ENCODE measurements around the gene TYW1.
"Not testable (repeated sequence)": the region's sequence is repeated elsewhere in the genome, so short reads cannot be mapped to it uniquely, and the experiment has no call there.

The TYW1 gene

DNA sequence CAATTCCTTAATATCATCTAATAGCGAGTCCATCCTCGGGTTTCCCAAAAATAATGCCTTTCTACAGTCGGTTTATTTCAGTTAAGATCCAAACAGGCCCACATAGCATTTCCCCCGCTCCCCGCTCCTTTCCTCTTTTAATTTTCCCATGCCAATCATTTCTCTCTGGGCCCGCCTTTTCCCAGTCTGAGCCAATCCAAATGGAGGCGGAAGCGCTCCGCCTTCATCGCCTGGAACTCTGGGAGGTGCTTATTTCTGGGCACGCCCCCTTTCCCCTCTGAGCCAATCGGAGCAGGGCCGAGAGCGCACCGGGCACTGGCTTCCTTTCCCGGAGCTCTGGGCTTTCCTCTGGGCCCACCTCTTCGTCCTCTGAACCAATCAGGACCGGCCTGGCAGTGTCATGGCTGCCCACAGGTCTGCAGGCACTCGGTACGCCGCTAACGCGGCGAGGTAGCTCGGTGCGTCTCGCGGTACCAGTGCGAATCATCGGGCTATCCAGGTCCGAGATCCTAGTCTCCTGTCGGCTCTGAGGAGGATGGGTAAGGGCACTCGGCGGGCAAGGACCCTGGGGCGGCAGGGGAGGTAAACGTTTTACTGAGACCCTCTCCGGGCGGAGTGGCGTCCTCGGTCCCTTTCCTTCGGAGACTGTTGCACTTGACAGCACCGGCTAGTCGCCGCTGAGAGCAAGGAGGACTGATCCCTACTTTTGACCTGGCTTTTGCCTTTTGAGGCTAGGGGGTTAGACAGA lies at the start of gene TYW1:
TSS of gene TYW1 (plus strand) at position 390 of the 748 bp plus-strand sequence. CDS start at position 536, 146 bp downstream.
- DNase-seq (ENCODE audit: low read depth), result peak; percentile 92

DNA sequence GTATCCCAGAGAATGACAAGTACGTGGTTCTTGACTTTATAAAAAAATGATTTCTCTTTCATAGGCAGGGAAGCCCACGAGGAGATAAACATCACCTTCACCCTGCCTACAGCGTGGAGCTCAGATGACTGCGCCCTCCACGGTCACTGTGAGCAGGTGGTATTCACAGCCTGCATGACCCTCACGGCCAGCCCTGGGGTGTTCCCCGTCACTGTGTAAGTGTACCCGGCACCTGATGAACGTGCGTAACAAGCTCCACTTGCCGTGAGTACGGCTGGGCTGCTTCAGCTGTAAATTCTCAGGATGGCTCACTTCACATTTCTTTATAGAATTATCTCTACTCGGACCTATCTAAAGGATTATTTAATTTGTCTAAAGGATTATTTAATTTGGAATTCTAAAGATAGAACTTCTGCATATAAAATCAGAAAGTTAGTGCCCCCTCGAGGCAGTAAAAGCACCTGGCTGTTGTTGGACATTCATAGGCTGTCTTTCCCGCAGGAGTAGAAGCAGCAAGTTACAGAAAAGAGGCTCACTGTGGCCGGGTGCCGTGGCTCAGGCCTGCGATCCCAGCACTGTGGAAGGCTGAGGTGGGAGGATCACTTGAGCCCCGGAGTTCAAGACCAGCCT lies 48.0 kb upstream of the TYW1 start:
- DNase-seq (ENCODE audit: low read depth), result no peak

DNA sequence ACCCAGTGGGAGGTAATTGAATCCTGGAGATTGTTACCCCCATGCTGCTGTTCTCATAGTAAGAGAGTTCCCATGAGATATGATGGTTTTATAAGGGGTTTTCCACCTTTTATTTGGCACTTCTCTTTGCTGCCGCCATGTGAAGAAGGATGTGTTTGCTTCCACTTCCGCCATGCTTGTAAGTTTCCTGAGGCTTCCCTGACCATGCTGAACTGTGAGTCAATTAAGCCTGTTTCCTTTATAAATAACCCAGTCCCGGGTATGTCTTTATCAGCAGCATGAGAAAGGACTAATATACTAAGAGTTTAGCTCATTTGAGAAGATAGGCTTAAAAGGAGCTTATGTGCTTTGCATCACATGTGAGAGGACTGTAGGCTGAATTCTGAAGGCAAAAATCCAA lies 46.3 kb upstream of the TYW1 start:
- DNase-seq (ENCODE audit: low read depth), result no peak

- DNase-seq (ENCODE audit: low read depth), result no peak
Observed at GRCh38 chr7:66950763-66951162, 45.9 kb upstream of the TYW1 start.

DNA sequence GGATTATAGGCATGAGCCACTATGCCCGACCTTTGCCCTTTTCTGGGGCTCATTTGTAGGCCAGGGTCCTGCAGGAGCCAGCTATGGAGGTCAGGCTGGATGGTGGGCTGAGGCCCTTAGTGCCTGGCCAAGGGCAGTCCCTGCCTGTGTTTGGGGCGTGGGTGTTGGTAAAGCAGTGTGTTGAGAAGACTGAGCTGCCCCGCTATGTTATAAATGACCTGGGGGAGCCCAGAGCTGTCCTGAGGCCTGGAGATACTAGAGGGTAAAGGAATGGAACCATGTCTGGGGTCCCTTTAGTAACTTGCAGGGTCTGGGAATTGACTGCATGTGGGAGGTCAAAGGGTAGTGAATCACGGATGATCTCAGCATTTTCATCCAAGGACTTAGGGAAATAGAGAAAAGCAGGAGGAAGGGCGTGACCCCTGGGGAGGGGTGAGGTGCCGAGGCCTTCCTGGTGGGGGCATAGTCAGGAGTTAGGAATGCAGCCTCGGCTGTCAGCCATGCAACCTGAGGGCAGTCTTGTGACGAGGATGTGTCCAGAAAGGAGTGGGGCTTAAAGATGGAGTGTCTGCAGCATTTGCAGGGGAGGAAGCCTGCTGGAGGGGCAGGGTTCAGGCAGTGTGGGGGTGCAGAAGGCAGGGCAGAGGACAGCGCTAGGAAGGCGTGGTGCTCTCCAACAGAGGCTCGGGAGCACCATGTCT lies 44.1 kb upstream of the TYW1 start:
- DNase-seq (ENCODE audit: low read depth), result peak; percentile 23

DNA sequence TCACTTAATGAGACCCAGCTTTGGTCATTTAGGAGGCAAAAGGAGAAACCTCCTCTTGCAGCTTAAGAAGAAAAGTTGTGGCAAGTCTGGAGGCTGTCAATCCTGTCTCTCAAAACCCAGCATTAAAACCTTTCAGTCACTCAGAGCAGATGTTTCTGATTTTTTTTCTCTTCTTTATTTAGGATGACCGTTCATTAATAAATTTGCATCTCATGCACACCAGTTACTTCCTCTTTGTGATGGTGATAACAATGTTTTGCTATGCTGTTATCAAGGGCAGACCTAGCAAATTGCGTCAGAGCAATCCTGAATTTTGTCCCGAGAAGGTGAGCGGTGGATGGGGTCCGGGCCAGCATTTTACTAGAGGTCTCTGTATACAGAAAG lies 43.6 kb upstream of the TYW1 start:
- DNase-seq (ENCODE audit: low read depth), result no peak

- no peak for DNase-seq (ENCODE audit: low read depth)
Observed at GRCh38 chr7:66957595-66958290, 38.9 kb upstream of the TYW1 start.

DNA sequence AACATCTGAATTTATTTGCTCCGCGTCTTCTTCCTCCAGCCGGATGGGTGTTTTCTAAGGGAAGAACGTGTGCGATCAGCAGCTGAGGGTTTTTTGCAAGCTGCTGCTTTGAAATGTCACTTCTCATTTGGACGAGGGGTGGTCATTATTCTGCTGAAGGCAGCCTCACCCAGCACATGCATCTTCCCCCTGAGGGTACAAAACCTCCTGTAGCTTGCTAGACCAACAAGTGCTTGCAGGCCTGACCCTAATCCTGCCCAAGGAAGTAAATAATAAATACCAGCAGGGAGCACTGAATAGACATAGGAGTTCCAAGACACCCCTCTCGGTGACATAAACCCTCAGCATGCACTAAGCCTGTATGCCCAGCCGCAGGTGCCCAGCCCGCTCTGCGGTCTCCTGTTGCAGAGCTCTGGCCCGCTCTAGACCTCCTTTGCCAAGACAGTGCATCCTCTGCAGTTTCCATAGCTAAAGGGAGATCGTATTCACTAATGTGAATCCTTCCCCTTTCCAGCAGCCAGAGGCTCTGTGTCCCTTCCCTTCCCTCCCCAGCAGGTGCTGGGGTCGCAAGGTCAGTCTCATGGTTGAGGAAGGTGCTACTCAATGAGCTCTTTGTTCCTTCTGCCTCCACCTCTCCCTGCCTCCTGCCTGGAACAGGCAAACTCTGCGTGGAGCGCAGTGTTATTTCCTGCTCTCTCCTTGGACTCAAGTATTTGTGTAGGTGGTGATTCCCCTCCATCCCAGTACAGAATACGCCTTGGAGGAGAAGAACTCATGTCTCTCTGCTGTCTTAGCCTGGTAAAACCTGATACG lies 37.9 kb upstream of the TYW1 start:
- DNase-seq (ENCODE audit: low read depth), result no peak

DNA sequence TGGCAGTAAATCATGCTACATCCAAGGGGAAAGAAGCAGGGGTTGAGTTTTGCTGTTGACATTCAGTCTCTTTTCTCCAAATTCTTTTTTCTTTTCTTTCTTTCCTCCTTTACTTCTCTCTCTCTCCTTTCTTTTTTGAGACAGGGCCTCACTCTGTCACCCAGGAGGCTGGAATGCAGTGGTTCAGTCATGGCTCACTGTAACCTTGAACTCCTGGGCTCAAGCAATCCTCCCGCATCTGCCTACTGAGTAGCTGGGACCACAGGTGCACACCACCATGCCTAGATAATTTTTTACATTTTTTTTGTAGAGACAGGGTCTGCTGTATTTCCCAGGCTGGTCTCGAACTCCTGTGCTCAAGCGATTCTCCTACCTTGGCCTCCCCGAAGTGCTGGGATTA lies 36.4 kb upstream of the TYW1 start:
- DNase-seq (ENCODE audit: low read depth), result no peak

- DNase-seq (ENCODE audit: low read depth), result no peak
Observed at GRCh38 chr7:66961096-66961495, 35.5 kb upstream of the TYW1 start.

GRCh38 chr7:66964411-66964810 lies 32.2 kb upstream of the TYW1 start:
- no peak for DNase-seq (ENCODE audit: low read depth)

DNA sequence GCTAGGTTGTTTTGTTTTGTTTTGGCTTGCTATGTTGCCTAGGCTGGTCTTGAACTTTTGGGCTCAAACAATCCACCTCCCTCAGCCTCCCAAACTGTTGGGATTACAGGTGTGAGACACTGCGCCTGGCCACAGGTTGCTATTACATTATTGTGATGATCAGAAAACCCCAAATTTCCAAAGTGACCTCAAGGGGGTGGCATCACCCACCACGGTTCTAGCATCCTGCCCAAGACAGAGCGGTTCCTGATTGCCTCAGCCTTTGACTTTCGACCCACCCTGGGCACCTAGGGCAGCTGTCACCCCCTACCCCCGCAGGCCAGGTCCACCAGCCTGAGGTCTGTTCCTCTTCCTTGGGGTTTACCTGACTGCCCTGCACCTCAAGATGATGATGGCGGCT lies 29.6 kb upstream of the TYW1 start:
- no peak for DNase-seq (ENCODE audit: low read depth)

GRCh38 chr7:66969001-66969400 lies 27.6 kb upstream of the TYW1 start:
- not testable (repeated sequence) for DNase-seq (ENCODE audit: low read depth)

GRCh38 chr7:66970310-66970709 lies 26.3 kb upstream of the TYW1 start:
- DNase-seq (ENCODE audit: low read depth), result no peak

DNA sequence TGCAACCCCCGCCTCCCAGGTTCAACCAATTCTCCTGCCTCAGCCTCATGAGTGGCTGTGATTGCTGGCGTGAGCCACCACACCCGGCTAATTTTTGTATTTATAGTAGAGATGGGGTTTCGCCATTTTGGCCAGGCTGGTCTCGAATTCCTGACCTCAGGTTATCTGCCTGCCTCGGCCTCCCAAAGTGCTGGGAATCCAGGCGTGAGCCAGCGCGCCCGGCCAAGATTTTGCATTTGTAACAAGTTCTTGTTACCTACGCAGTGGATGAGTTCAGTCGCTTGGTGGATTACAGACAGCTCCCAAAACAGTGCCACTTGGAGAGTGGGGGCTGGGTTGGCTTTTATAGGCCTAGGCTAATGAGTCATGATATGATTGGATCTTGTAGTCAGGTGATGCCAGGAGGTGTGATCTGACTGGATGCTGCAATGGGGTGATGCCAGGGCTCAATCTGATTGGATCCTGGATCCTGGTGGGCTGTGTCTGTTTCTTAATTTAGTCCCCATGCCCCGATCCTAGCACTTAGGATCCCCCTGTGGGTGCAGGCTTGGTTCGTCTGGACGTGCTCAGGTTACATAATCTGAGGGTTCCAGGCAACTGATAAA lies 21.5 kb upstream of the TYW1 start:
- no peak for DNase-seq (ENCODE audit: low read depth)

GRCh38 chr7:66978312-66978711 lies 18.3 kb upstream of the TYW1 start:
- not testable (repeated sequence) for DNase-seq (ENCODE audit: low read depth)

DNA sequence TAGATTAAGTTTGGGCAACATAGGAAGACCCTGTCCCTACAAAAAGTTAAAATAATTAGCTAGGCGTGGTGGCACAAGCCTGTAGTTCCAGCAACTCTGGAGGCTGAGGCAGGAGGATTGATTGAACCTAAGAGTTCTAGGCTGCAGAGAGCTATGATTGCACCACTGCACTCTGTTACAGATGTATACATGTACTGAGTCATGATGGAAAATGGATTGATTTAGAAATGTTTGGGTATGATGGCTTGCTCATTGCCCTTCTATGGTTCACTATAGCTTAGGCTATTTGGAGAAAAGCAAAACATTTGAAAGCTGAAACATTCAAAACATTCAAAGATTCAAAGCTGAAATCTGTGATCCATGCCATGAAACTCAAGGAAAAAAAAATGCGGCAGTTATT lies 17.6 kb upstream of the TYW1 start:
- not testable (repeated sequence) for DNase-seq (ENCODE audit: low read depth)

GRCh38 chr7:66980336-66980735 lies 16.3 kb upstream of the TYW1 start:
- not testable (repeated sequence) for DNase-seq (ENCODE audit: low read depth)

DNA sequence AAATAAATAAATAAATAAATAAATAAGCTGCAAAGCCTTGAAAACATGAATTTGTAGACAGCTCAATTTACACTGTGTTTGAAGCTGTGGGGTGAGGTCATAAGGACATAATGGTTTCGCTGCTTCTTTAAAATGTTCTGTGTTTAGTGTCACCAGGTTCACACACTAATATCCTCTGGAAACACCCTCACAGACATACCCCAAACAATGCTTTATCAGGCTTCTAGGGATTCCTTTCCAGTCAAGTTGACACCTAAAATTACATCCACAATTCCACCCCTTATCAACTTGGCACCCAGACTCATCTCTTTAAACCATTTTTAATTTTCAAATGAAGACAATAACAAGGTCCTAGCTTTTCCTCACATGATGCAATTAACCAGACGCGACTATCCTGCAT lies 7.1 kb upstream of the TYW1 start:
- not testable (repeated sequence) for DNase-seq (ENCODE audit: low read depth)

DNA sequence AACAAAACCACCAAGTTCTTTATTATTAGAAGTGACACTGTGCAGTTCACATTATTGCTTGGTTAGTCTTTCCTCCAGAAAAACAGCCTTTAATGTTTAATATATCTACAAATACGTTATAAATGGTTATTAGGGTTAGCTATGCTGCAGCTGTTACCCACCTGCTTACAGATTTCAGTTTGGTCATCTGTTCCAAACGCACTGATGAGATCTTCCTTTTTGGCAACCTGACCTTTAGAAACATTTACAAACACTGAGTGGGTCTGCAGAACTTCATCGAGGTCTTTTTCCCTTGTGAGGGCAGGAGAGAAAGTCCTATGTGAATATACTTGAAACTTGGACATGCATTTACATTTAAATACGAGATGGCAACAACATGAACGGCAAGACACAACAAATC lies 2.6 kb upstream of the TYW1 start:
- not testable (repeated sequence) for DNase-seq (ENCODE audit: low read depth)

GRCh38 chr7:66994691-66995049 lies 2.0 kb upstream of the TYW1 start:
- peak; percentile 51 for DNase-seq (ENCODE audit: low read depth)

Data from HS-27A (cell line).